Right lobe of liver (tissue), 6 donors: ENCODE data around the gene POPDC2. TPM values are rescaled to one million over a fixed set of nuclear protein-coding genes. Genes with fewer than 3 reads are reported as not detected.

Source experiments
- ATAC-seq, 4 donors: fragments of 200-7000 bp; cut with Tn5 transposase; one replicate each; pipeline ENCODE4 v1.9.1; 2020; ENCODE audit warnings: mild to moderate bottlenecking in 4 of 4, moderate library complexity in 4 of 4
- DNase-seq, 3 donors: peaks; one replicate each; pipeline ENCODE4 v3.0.0-alpha.2; 2020
- H3K27ac ChIP-seq, 3 donors: fragments of 200-600 bp; one replicate each; pipeline ENCODE4 v1.8.0; 2022
- H3K27me3 ChIP-seq, 2 donors: fragments of 200-600 bp; one replicate each; pipeline ENCODE4 v1.8.0; 2022
- H3K36me3 ChIP-seq, 4 donors: fragments of 200-600 bp; sonication (generic) in 1 of 4; one replicate each; pipeline versions ENCODE4 v1.5.1 to v1.8.0; 2017 to 2022; ENCODE audit warnings: control low read depth in 1 of 4
- H3K4me1 ChIP-seq, 4 donors: fragments of 200-600 bp; sonication (generic) in 1 of 4; one replicate each; pipeline versions ENCODE4 v1.5.1 to v1.8.0; 2017 to 2022; ENCODE audit warnings: control low read depth in 1 of 4
- H3K4me3 ChIP-seq, 3 donors: fragments of 200-600 bp; one replicate each; pipeline ENCODE4 v1.8.0; 2022
- H3K9me3 ChIP-seq, 4 donors: fragments of 200-600 bp; sonication (generic) in 1 of 4; one replicate each; pipeline versions ENCODE4 v1.5.1 to v1.8.0; 2017 to 2022; ENCODE audit warnings: control low read depth in 1 of 4
- CTCF ChIP-seq, 4 donors: fragments of 200-600 bp in 3 of 4; fragments of 450-650 bp in 1 of 4; IDR thresholded peaks; one replicate each; pipeline versions ENCODE4 v1.5.1 to v1.8.0; 2016 to 2022; ENCODE audit warnings: antibody characterized with exemption in 4 of 4, mild to moderate bottlenecking in 2 of 4
- POLR2A ChIP-seq: fragments of 450-650 bp; IDR thresholded peaks from one replicate; pipeline ENCODE4 v1.6.1; 2017; ENCODE audit warnings: antibody characterized with exemption, mild to moderate bottlenecking
- WGBS: methylation state at CpG from one replicate; pipeline ENCODE4 v1.1.6; 2018; ENCODE audit warnings: low coverage, low lambda C conversion rate; ENCODE audit not compliant: insufficient coverage; ENCODE audit errors: missing lambda C conversion rate; 5-methylcytosine and 5-hydroxymethylcytosine counted together
- intact Hi-C, 2 donors: fragments of 100-400 bp; cut with DNase I; formaldehyde crosslinking; loops; one replicate each; pipeline versions ENCODE4 v1.11.2 to v1.14.1; 2022
- total RNA-seq, 6 experiments: library from RNA; depleted of rRNA in 2 of 6; stranded (reverse); fragments of >200 nt in 2 of 6; fragmentation: NEBNext Ultra II Directional in 3 of 6; extraction: Animal tissue kit (Norgen Biotek cat#: 25700) in 3 of 6; gene quantifications; one replicate each; pipeline versions ENCODE4 v1.1.0 to v1.2.4, GENCODE V29; 2016 to 2023
- donor health status: DM: no; HTN: yes; CAD: no.
- donor health status: DM: no; HTN: no; CAD: no.
- donor health status: DM: no; HTN: no; CAD: no.
- donor health status: DM: no; HTN: yes; CAD: no.
- donor health status: DM: no; HTN: yes; CAD: no.

Gene POPDC2
- total RNA-seq, 6 experiments from 2014 or later, result 0.43 to 0.92 (median 0.68) TPM

- H3K4me1 ChIP-seq, result peaks cover 0 to 8% (median 1%) of the 10 kb centered on the region in 4 donors
- TF ChIP-seq POLR2A (no peak), CTCF (IDR thresholded peaks at IDR 0.05) (no peak)
Observed at GRCh38 chr3:119641416-119641815, 19.0 kb downstream of the POPDC2 start.

GRCh38 chr3:119639494-119640350 is 20.7 kb downstream of the POPDC2 start:
- intact Hi-C loops, result no loop called here
- H3K4me3 ChIP-seq, result no peak overlapping the region
- H3K9me3 ChIP-seq, result no peaks in the 10 kb centered on the region
- no peaks in the 10 kb centered on the region for H3K27me3 ChIP-seq
- no peak overlapping the region for H3K27ac ChIP-seq
- TF ChIP-seq CTCF (IDR thresholded peaks at IDR 0.05) (no peak), POLR2A (no peak)
- ATAC-seq (no peak), DNase-seq (no peak)
- H3K36me3 ChIP-seq, result no peaks in the 10 kb centered on the region
- 81% methylated on average over 2 of the region's 2 CpGs for WGBS
- H3K4me1 ChIP-seq, result no peaks in the 10 kb centered on the region

More at GRCh38 chr3:119641416-119641815, 19.0 kb downstream of the POPDC2 start:
- DNase-seq (no peak), ATAC-seq (no peak)
- no peaks in the 10 kb centered on the region for H3K27me3 ChIP-seq
- no peak overlapping the region for H3K27ac ChIP-seq
- WGBS, result 93% methylated on average over 2 of the region's 2 CpGs
- H3K4me3 ChIP-seq, result no peak overlapping the region
- intact Hi-C loops, result no loop called here
- H3K36me3 ChIP-seq, result no peaks in the 10 kb centered on the region
- no peaks in the 10 kb centered on the region for H3K9me3 ChIP-seq

- no peaks in the 10 kb centered on the region for H3K27me3 ChIP-seq
- ATAC-seq, result peak in 2 of 4 donors; percentile 32 to 53
- no peak overlapping the region for H3K4me3 ChIP-seq
- no peaks in the 10 kb centered on the region for H3K9me3 ChIP-seq
- intact Hi-C loops, result no loop called here
- WGBS, result 46% methylated on average over 2 of the region's 3 CpGs
- H3K27ac ChIP-seq, result peak overlapping the region in 2 of 3 donors; percentile 19 to 65
- no peaks in the 10 kb centered on the region for H3K4me1 ChIP-seq
- H3K36me3 ChIP-seq, result no peaks in the 10 kb centered on the region
- TF ChIP-seq POLR2A (no peak), CTCF (IDR thresholded peaks at IDR 0.05) (no peak)
- no peak for DNase-seq
Observed at GRCh38 chr3:119637679-119638477, 22.5 kb downstream of the POPDC2 start.

GRCh38 chr3:119636891-119637611 is 23.3 kb downstream of the POPDC2 start:
- Histone ChIP-seq H3K27ac (no peak overlapping the region), H3K4me1 (no peaks in the 10 kb centered on the region), H3K9me3 (no peaks in the 10 kb centered on the region), H3K36me3 (no peaks in the 10 kb centered on the region), H3K4me3 (no peak overlapping the region), H3K27me3 (no peaks in the 10 kb centered on the region)
- WGBS, result 91% methylated on average over 4 of the region's 4 CpGs
- no peak for TF ChIP-seq CTCF (IDR thresholded peaks at IDR 0.05)
- TF ChIP-seq POLR2A, result no peak
- DNase-seq (no peak), ATAC-seq (no peak)
- intact Hi-C loops, result no loop called here
